ENCODE data around the gene RNF150.

The RNF150 gene

GRCh38 chr4:140851804-140852203, 281.5 kb downstream of the RNF150 start (continued):
- TF ChIP-seq YY1 (tag by site-specific recombination; IDR thresholded peaks at IDR 0.05): no peak
- TF ChIP-seq MEIS1 (CRISPR knock-in tag; IDR thresholded peaks at IDR 0.05; ENCODE audit: borderline replicate concordance): no peak
- TF ChIP-seq YY2 (tag by site-specific recombination; IDR thresholded peaks at IDR 0.05): no peak
- TF ChIP-seq ZNF473 (tag by site-specific recombination; IDR thresholded peaks at IDR 0.05): no peak

GRCh38 chr4:140851032-140851636, 282.1 kb downstream of the RNF150 start:
- Histone ChIP-seq H3K36me3 (ENCODE audit: control insufficient read depth in 2 of 2, insufficient read depth in 1 of 2, low read length in 2 of 2) (no peaks in the 10 kb centered on the region), H3K9me3 (ENCODE audit: control insufficient read depth, insufficient read depth, low read depth, low read length) (no peaks in the 10 kb centered on the region), H3K4me1 (ENCODE audit: control insufficient read depth, insufficient read depth, low read length) (no peaks in the 10 kb centered on the region), H3K4me3 (ENCODE audit: low read depth, low read length) (no peak overlapping the region), H3K27ac (ENCODE audit: extremely low read depth, low read depth, low read length) (no peak overlapping the region)
- TF ChIP-seq ZNF2 (tag by site-specific recombination; IDR thresholded peaks at IDR 0.05) (peak; percentile 93), ZNF280C (tag by site-specific recombination; IDR thresholded peaks at IDR 0.05) (no peak), ZNF112 (tag by site-specific recombination; IDR thresholded peaks at IDR 0.05) (no peak), SP7 (tag by site-specific recombination; IDR thresholded peaks at IDR 0.05) (peak; percentile 69), BCL11B (tag by site-specific recombination; IDR thresholded peaks at IDR 0.05; ENCODE audit: low read depth) (no peak), REST (tag by site-specific recombination; IDR thresholded peaks at IDR 0.05) (no peak), TCF7L2 (IDR thresholded peaks at IDR 0.05; ENCODE audit: borderline replicate concordance, low read depth, low read length) (no peak), ZNF792 (tag by site-specific recombination; IDR thresholded peaks at IDR 0.05) (no peak), ZNF660 (tag by site-specific recombination; IDR thresholded peaks at IDR 0.05) (0 out of 2 replicates have a peak, but pooled peaks have one; percentile 40), ZNF654 (tag by site-specific recombination; IDR thresholded peaks at IDR 0.05; ENCODE audit: low read depth) (peak; percentile 95), ZBTB48 (tag by site-specific recombination; IDR thresholded peaks at IDR 0.05) (peak; percentile 65; the same call in 1 of the 2 replicates), ZNF600 (tag by site-specific recombination; IDR thresholded peaks at IDR 0.05) (peak; percentile 84), PRDM10 (tag by site-specific recombination; IDR thresholded peaks at IDR 0.05) (0 out of 2 replicates have a peak, but pooled peaks have one; percentile 46), CTCF (tag by site-specific recombination; IDR thresholded peaks at IDR 0.05) (peak; percentile 66)
- CTCF ChIA-PET: interaction anchor here (0.6 to 1.9 kb wide), 15 partner anchors 8 to 498 kb away, joined by 3 to 13 read pairs (median 4); partner anchors contain the start of genes RNF150 and SCOC
- POLR2A ChIA-PET: interaction anchor here (1.1 kb wide), 1 partner anchor 94 kb away, joined by 3 read pairs; no protein-coding TSS in a partner anchor
